ENCODE data around the gene RPS15A. TPM values are rescaled to one million over a fixed set of nuclear protein-coding genes. Genes with fewer than 3 reads are reported as not detected.
A peak's percentile ranks its signal among the peaks of the same experiment; 100 is the strongest.
"Not testable (repeated sequence)": the region's sequence is repeated elsewhere in the genome, so short reads cannot be mapped to it uniquely, and the experiment has no call there.

The RPS15A gene
- total and polyA plus RNA-seq, 4 donors: 349 to 1,185 (median 895) TPM

DNA sequence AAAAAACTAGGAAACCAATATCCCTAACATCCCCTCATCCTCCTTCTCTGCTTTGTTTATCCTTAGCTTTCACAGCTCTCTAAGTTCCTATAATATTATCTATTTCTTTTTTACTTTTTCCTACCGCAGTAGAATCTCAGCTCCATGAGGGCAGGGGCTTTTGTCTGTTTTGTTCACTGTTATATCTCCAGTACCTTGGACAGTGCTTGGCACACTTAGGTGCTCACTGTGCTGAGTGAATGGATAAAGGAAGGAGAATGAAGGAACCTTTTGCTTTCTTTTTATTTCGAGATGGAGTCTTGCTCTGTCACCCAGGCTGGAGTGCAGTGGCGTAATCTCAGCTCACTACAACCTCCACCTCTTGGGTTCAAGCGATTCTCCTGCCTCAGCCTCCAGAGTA lies 51.4 kb downstream of the RPS15A start:
- DNase-seq (ENCODE audit: low spot score); H3K36me3 ChIP-seq (ENCODE audit: control insufficient read depth in 4 of 4, insufficient read depth in 3 of 4, low read depth in 1 of 4, low read length in 3 of 4); H3K4me1 ChIP-seq (ENCODE audit: control insufficient read depth in 4 of 4, insufficient read depth in 4 of 4, low read length in 3 of 4); H3K9ac ChIP-seq (ENCODE audit: low read depth in 1 of 2, low read length in 2 of 2); H3K27me3 ChIP-seq (ENCODE audit: control insufficient read depth in 4 of 4, insufficient read depth in 4 of 4, low read length in 3 of 4); H3K9me3 ChIP-seq (ENCODE audit: control insufficient read depth in 4 of 4, low read length in 3 of 4); H3K27ac ChIP-seq (ENCODE audit: low read depth in 1 of 2, low read length in 2 of 2); H3K4me3 ChIP-seq (ENCODE audit: low read depth in 1 of 3, low read length in 3 of 3): not testable (repeated sequence)
- TF ChIP-seq, protein P1, sequence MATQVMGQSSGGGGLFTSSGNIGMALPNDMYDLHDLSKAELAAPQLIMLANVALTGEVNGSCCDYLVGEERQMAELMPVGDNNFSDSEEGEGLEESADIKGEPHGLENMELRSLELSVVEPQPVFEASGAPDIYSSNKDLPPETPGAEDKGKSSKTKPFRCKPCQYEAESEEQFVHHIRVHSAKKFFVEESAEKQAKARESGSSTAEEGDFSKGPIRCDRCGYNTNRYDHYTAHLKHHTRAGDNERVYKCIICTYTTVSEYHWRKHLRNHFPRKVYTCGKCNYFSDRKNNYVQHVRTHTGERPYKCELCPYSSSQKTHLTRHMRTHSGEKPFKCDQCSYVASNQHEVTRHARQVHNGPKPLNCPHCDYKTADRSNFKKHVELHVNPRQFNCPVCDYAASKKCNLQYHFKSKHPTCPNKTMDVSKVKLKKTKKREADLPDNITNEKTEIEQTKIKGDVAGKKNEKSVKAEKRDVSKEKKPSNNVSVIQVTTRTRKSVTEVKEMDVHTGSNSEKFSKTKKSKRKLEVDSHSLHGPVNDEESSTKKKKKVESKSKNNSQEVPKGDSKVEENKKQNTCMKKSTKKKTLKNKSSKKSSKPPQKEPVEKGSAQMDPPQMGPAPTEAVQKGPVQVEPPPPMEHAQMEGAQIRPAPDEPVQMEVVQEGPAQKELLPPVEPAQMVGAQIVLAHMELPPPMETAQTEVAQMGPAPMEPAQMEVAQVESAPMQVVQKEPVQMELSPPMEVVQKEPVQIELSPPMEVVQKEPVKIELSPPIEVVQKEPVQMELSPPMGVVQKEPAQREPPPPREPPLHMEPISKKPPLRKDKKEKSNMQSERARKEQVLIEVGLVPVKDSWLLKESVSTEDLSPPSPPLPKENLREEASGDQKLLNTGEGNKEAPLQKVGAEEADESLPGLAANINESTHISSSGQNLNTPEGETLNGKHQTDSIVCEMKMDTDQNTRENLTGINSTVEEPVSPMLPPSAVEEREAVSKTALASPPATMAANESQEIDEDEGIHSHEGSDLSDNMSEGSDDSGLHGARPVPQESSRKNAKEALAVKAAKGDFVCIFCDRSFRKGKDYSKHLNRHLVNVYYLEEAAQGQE (IDR thresholded peaks at IDR 0.05): peak; percentile 48
- WGBS: 73% methylated on average over 4 of the region's 4 CpGs

DNA sequence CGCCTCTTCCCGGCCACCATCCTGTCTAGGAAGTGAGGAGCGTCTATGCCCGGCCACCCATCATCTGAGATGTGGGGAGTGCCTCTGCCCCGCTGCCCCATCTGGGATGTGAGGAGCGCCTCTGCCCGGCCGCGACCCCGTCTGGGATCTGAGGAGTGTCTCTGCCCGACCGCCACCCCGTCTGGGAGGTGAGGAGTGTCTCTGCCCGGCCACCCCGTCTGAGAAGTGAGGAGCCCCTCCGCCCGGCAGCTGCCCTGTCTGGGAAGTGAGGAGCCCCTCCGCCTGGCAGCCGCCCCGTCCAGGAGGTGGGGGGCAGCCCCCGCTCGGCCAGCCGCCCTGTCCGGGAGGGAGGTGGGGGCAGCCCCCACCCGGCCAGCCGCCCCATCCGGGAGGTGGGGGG lies 55.9 kb downstream of the RPS15A start:
- not testable (repeated sequence) for H3K4me3 ChIP-seq (ENCODE audit: low read depth in 1 of 3, low read length in 3 of 3); H3K4me1 ChIP-seq (ENCODE audit: control insufficient read depth in 4 of 4, insufficient read depth in 4 of 4, low read length in 3 of 4); H3K9me3 ChIP-seq (ENCODE audit: control insufficient read depth in 4 of 4, low read length in 3 of 4); H3K36me3 ChIP-seq (ENCODE audit: control insufficient read depth in 4 of 4, insufficient read depth in 3 of 4, low read depth in 1 of 4, low read length in 3 of 4); DNase-seq (ENCODE audit: low spot score); H3K9ac ChIP-seq (ENCODE audit: low read depth in 1 of 2, low read length in 2 of 2); H3K27me3 ChIP-seq (ENCODE audit: control insufficient read depth in 4 of 4, insufficient read depth in 4 of 4, low read length in 3 of 4); H3K27ac ChIP-seq (ENCODE audit: low read depth in 1 of 2, low read length in 2 of 2)
- WGBS: 86% methylated on average over 27 of the region's 27 CpGs

Other genes starting within 250 kb of the RPS15A start
- gene NOMO2, start 228.2 kb downstream of the RPS15A start, total RNA-seq: 10 to 100 TPM; 51.1 to 65.0 TPM
- gene NOMO2, start 228.2 kb downstream of the RPS15A start, polyA plus RNA-seq: 10 to 100 TPM; 40.7 to 75.1 TPM
- 100 to 1,000 TPM; 222 to 260 TPM for gene ARL6IP1, start 11.2 kb upstream of the RPS15A start, total RNA-seq
- 100 to 1,000 TPM in 1 of 2 donors, 10 to 100 TPM in 1; 99.0 to 146 TPM for gene ARL6IP1, start 11.2 kb upstream of the RPS15A start, polyA plus RNA-seq
- 10 to 100 TPM; 36.8 to 70.8 TPM for gene SMG1, start 136.1 kb upstream of the RPS15A start, total RNA-seq
- 1 to 10 TPM; 5.3 to 7.7 TPM for gene SMG1, start 136.1 kb upstream of the RPS15A start, polyA plus RNA-seq
- under 1 TPM; 0.08 to 0.42 TPM for gene TMC7, start 193.6 kb upstream of the RPS15A start, total RNA-seq
- gene TMC7, start 193.6 kb upstream of the RPS15A start, polyA plus RNA-seq: under 1 TPM; 0.06 to 0.10 TPM

Data from liver (tissue), 9 donors.